Measurements from ENCODE around the gene MACROD2.
A peak's percentile ranks its signal among the peaks of the same experiment; 100 is the strongest.

The MACROD2 gene

DNA sequence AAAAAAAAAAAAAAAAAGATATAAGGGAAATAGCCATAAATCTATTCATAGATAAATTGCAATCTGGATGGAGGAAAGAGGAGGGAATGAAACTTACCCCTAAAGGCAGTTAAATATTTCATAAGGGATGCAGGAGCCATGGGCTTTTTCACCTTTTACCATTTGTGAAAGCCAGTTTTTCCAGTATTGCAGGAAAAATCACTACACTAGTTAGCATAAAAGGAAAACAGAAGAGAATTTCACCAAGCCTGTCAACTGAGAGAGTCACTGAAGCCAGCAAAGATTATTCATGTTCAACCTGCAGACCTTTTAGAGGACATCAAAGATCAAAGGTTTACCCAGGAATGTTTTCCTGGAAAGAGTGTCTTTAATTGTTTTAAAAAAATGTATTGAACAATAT lies 1608.2 kb downstream of the MACROD2 start:
- CTCF ChIA-PET = no interaction called here

DNA sequence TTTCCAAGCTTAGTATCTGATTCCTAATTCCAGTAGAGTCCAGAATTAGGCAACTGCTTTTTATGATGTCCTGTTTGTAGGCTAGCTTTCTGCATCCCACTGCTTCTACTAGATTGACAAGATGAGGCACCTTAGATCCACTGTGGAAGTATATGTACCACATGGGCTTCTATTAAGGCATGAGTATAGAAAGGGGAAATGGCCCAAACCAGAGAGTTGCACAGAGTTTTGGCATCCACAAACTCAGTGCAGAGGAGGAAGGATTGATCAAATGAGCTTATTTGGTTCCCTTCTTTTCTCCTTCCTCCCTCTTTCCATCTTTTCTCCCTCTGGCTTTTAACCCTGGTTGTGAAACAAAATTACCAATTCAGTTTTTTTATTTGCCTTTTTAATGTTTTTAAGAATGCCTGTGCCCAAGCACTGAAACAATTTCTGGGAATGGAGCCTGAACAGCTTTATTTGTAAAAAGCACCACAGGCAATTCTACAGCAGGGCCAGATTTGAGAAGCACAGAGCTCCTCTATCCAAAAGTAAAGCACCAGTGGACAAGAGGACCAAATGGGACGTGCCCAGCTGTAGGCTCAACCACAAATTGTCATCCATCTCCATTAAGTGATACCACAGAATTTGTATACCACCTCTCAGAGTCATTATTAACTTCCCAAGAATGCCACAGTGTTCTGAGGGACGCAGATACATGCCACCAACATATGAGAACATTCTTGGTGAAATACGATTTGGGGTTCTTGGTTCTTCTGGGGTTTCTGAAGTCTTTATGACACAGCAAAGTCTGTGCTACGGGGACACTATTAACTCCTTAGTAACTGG lies 1608.9 kb downstream of the MACROD2 start:
- H3K4me3 Mint-ChIP-seq = no peak overlapping the region
- H3K36me3 Mint-ChIP-seq = no peaks in the 10 kb centered on the region
- H3K9me3 Mint-ChIP-seq = peaks cover 13% of the 10 kb centered on the region
- H3K27ac Mint-ChIP-seq = peak overlapping the region; percentile 49
- no peak for DNase-seq
- no peaks in the 10 kb centered on the region for H3K4me1 Mint-ChIP-seq
- CTCF ChIA-PET = no interaction called here
- no peaks in the 10 kb centered on the region for H3K27me3 Mint-ChIP-seq

More for the DNA sequence above, 1608.2 kb downstream of the MACROD2 start:
- no peaks in the 10 kb centered on the region for H3K27me3 Mint-ChIP-seq
- H3K9me3 Mint-ChIP-seq = peaks cover 13% of the 10 kb centered on the region
- H3K27ac Mint-ChIP-seq = no peak overlapping the region
- no peaks in the 10 kb centered on the region for H3K4me1 Mint-ChIP-seq
- H3K4me3 Mint-ChIP-seq = no peak overlapping the region
- DNase-seq = no peak
- H3K36me3 Mint-ChIP-seq = no peaks in the 10 kb centered on the region

DNA sequence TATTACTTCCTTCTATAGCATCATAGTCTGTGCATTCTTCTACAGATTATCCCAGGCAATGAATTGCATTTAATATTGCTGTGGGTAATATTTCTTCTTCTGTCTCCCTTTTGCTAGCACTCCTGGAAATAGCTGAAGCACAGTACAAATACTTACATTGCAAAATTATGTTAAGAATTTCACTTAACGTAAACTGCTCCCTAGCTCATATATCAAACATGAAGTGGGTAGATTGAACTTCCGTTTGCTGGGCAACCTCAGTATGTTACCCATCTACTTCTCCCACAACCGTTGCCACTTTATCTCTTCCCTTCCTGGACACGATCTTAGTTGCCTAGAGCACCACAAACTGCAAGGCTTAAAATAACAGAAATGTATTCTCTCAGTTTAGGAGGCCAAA lies 1614.6 kb downstream of the MACROD2 start:
- H3K27ac Mint-ChIP-seq = no peak overlapping the region
- DNase-seq = no peak
- H3K9me3 Mint-ChIP-seq = peaks cover 13% of the 10 kb centered on the region
- H3K27me3 Mint-ChIP-seq = no peaks in the 10 kb centered on the region
- CTCF ChIA-PET = no interaction called here
- no peaks in the 10 kb centered on the region for H3K4me1 Mint-ChIP-seq
- no peak overlapping the region for H3K4me3 Mint-ChIP-seq
- no peaks in the 10 kb centered on the region for H3K36me3 Mint-ChIP-seq

DNA sequence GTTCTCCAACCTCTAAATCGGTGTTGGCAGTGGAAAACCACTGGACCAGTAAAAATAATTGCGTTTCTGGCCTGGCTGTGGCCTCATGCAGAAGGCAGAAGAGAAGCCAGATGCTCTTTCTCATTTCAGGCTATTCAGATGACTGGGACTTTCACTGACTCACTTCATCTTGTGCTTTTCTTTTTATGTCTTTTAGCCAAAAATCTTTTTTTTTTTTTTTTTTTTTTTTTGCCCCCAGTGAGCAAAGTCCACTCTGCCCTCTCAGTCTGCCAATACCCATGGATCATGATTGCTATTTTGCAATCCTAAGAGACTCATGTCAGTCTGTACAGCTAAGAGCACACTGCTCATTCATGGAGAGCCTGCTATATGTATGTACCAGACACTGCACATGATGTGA lies 1615.5 kb downstream of the MACROD2 start:
- Mint-ChIP-seq H3K27me3 (no peaks in the 10 kb centered on the region), H3K4me3 (no peak overlapping the region), H3K27ac (no peak overlapping the region), H3K36me3 (no peaks in the 10 kb centered on the region), H3K9me3 (peaks cover 16% of the 10 kb centered on the region), H3K4me1 (no peaks in the 10 kb centered on the region)
- no peak for DNase-seq
- CTCF ChIA-PET = no interaction called here

DNA sequence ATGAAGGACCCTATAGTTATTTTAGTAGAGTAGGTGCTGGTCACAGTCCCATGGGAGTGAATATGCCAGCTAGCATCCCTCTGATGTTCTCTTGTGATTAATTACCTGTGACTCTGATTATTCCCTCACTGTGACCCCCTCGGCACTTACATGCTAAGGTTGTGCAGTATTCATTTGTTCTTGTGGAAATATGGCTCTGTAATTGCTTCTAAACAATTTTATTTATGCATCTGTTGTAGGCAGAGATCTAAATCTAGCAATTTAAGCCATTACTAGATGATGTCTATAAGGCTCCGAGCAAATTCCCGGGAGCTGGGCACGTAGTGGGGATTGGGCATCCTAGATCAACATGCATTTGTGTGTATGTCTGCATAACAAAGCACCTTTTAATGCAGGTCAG lies 1616.2 kb downstream of the MACROD2 start:
- Mint-ChIP-seq H3K4me1 (no peaks in the 10 kb centered on the region), H3K9me3 (peaks cover 16% of the 10 kb centered on the region), H3K27me3 (no peaks in the 10 kb centered on the region), H3K36me3 (no peaks in the 10 kb centered on the region), H3K4me3 (no peak overlapping the region), H3K27ac (no peak overlapping the region)
- CTCF ChIA-PET = no interaction called here
- no peak for DNase-seq

DNA sequence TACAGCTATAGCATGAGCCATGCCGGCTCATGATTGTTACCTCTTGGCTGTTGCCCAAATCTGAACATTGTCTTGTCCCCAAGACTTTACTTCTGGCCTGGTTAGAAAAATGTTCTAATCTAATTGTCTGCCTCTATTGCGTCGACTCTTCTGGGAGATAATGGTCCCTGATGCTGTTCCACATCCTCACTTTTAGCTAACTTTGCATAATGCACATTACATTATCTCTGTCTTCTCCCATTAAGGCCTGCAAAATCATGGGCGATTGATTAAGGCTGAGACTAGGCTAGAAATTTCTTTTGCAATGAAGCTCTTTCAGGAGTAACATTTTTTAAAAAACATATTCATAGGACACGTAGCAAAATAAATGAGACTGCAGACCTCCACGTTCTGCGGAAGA lies 1616.9 kb downstream of the MACROD2 start:
- Mint-ChIP-seq H3K4me3 (no peak overlapping the region), H3K36me3 (no peaks in the 10 kb centered on the region), H3K27ac (no peak overlapping the region), H3K4me1 (no peaks in the 10 kb centered on the region), H3K9me3 (peaks cover 15% of the 10 kb centered on the region), H3K27me3 (no peaks in the 10 kb centered on the region)
- CTCF ChIA-PET = no interaction called here
- DNase-seq = no peak

DNA sequence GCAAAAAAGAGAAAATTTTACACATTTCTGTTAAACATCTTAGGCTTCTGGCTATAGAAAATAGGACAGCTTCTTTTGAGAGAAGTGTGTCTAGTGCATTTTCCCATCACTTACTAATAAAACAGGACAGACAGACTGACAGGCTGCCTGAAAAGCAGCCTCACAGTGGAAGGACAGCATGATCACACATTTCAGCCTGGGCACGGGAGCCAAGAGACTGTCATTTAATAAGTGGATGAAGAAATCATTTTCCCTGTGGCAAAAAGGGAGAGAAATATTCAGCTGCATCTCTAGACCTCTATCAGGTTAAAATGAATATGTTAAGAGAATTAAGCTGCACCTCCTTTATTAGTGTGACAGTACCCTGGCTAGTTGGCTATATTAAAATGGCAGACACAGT lies 1617.5 kb downstream of the MACROD2 start:
- Mint-ChIP-seq H3K4me3 (no peak overlapping the region), H3K27ac (no peak overlapping the region), H3K9me3 (peaks cover 18% of the 10 kb centered on the region), H3K4me1 (no peaks in the 10 kb centered on the region), H3K27me3 (no peaks in the 10 kb centered on the region), H3K36me3 (no peaks in the 10 kb centered on the region)
- DNase-seq = no peak
- CTCF ChIA-PET = no interaction called here

DNA sequence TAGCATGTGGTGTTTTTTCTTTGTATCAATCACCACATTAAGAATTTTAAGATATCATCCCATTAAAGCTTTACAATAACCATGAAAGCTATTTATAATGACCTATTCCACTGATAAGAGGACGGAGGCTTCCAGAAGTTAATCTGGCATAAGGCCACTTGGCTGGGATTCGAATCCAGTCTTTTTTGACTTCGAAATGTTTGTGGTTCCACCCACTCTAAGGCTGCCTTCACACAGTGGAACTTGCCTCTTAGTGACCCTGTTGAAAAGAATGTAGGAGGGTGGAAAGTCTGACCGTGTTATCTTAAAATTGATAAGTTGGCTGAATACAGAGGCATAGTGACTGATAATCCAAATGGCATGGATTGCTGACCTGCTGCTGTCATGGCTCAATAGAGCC lies 1618.2 kb downstream of the MACROD2 start:
- no peaks in the 10 kb centered on the region for H3K36me3 Mint-ChIP-seq
- H3K27me3 Mint-ChIP-seq = no peaks in the 10 kb centered on the region
- H3K4me3 Mint-ChIP-seq = no peak overlapping the region
- H3K9me3 Mint-ChIP-seq = peaks cover 17% of the 10 kb centered on the region
- no peaks in the 10 kb centered on the region for H3K4me1 Mint-ChIP-seq
- CTCF ChIA-PET = no interaction called here
- no peak overlapping the region for H3K27ac Mint-ChIP-seq
- DNase-seq = no peak

DNA sequence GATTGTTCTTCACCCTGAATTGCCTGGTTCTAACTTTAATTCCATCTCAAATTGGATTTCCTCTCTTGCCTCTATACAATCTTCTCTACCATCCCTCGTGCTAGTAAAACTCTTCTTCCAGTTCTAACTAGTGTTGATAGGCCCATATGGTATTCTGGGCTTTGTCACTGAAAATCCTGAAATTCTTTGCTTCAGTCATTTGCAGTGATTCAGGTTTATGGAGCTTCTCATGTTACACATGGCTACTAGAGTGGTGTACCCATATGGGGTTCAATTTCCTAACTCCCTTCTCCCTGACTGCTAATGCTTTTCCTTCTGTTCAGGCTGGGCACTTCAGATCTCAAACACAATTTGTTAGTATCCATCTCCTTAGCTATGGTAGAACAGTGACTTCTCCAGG lies 1621.3 kb downstream of the MACROD2 start:
- no peak overlapping the region for H3K4me3 Mint-ChIP-seq
- H3K27me3 Mint-ChIP-seq = no peaks in the 10 kb centered on the region
- H3K4me1 Mint-ChIP-seq = no peaks in the 10 kb centered on the region
- no peak overlapping the region for H3K27ac Mint-ChIP-seq
- H3K9me3 Mint-ChIP-seq = peaks cover 19% of the 10 kb centered on the region
- CTCF ChIA-PET = no interaction called here
- no peaks in the 10 kb centered on the region for H3K36me3 Mint-ChIP-seq
- DNase-seq = no peak

DNA sequence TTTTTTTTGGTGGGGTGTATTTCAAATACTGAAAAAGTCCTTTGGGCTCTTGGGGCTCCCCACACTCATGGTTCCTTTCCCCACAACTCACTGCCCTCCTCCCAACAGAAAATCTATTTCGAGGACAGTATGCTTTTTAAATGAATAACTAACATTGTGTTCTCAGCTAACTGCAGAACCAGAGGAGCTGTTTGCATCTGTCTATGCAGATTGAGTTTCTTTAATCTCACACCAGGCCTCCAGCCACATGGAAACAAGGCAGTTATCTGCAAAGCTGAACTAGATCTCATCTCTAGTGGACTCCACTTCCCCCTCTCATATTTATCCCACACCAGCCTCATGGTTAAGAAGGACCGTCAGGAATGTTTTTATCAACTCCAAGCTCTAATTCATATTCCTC lies 1622.8 kb downstream of the MACROD2 start:
- H3K4me1 Mint-ChIP-seq = no peaks in the 10 kb centered on the region
- CTCF ChIA-PET = interaction anchor here (1.2 kb wide), 1 partner anchor 26 kb away, joined by 3 read pairs; no protein-coding TSS in a partner anchor
- H3K27ac Mint-ChIP-seq = no peak overlapping the region
- H3K4me3 Mint-ChIP-seq = no peak overlapping the region
- H3K36me3 Mint-ChIP-seq = no peaks in the 10 kb centered on the region
- no peak for DNase-seq
- peaks cover 19% of the 10 kb centered on the region for H3K9me3 Mint-ChIP-seq
- no peaks in the 10 kb centered on the region for H3K27me3 Mint-ChIP-seq

DNA sequence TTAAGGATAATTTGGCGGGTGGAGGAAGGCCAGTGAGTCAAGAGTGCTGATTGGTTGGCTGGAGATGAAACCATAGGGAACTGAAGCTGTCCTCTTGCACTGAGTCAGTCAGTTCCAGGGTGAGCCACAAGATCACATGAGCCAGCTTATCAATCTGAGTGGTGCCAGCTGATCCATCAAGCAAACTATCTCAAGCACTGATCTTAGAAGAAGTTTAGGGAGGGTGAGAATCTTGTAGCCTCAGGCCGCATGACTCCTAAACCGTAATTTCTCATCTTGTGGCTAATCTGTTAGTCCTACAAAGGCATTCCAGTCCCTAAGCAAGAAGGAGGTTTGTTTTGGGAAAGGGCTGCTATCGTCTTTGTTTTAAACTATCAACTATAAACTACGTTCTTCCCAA lies 1623.6 kb downstream of the MACROD2 start:
- H3K27ac Mint-ChIP-seq = no peak overlapping the region
- H3K4me1 Mint-ChIP-seq = no peaks in the 10 kb centered on the region
- CTCF ChIA-PET = interaction anchor here (1.2 kb wide), 1 partner anchor 25 kb away, joined by 3 read pairs; no protein-coding TSS in a partner anchor
- H3K4me3 Mint-ChIP-seq = no peak overlapping the region
- DNase-seq = no peak
- H3K36me3 Mint-ChIP-seq = no peaks in the 10 kb centered on the region
- H3K27me3 Mint-ChIP-seq = no peaks in the 10 kb centered on the region
- H3K9me3 Mint-ChIP-seq = peaks cover 18% of the 10 kb centered on the region

DNA sequence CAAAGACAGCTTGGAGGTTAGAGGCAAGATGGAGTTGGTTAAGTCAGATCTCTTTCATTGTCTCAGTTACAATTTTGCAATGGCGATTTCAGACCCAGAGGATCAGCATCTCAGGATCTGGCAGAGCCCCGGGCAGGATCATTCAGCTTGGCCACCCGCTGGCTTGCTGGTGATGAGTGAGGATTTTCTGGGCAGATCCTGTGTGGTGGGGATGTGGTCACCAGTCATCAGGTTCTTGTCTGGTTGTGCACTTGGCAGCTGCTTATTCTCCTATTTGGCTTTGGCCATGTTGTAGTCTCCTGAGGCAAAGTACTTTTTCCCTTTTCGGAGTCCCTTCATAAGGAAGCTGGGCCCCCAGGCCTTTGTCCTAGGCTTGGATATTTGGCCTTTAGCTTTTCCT lies 1624.0 kb downstream of the MACROD2 start:
- H3K4me3 Mint-ChIP-seq = no peak overlapping the region
- CTCF ChIA-PET = no interaction called here
- no peak for DNase-seq
- no peaks in the 10 kb centered on the region for H3K4me1 Mint-ChIP-seq
- H3K27ac Mint-ChIP-seq = no peak overlapping the region
- no peaks in the 10 kb centered on the region for H3K27me3 Mint-ChIP-seq
- H3K36me3 Mint-ChIP-seq = no peaks in the 10 kb centered on the region
- peaks cover 20% of the 10 kb centered on the region for H3K9me3 Mint-ChIP-seq

DNA sequence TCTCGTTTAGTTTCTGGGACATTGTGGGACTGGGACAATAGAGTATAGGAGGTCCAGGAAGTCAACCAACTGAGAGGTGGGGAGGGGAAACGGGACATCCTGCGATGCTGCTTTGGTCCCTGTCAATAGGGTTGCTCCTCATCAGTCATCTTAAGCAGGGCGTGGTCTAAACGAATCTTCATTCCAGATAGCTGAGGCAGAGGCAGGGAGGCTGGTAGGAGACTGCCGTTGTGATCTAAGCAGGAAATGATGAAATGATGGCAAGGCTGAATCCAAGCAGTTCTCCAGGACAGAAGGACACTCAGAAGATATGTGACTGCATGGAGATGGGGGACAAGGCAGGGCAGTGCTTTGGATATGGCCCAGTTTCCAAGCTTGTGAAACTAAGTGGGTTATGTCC lies 1624.5 kb downstream of the MACROD2 start:
- DNase-seq = no peak
- H3K9me3 Mint-ChIP-seq = peaks cover 19% of the 10 kb centered on the region
- no peak overlapping the region for H3K4me3 Mint-ChIP-seq
- H3K27ac Mint-ChIP-seq = no peak overlapping the region
- CTCF ChIA-PET = no interaction called here
- no peaks in the 10 kb centered on the region for H3K27me3 Mint-ChIP-seq
- H3K4me1 Mint-ChIP-seq = no peaks in the 10 kb centered on the region
- no peaks in the 10 kb centered on the region for H3K36me3 Mint-ChIP-seq

DNA sequence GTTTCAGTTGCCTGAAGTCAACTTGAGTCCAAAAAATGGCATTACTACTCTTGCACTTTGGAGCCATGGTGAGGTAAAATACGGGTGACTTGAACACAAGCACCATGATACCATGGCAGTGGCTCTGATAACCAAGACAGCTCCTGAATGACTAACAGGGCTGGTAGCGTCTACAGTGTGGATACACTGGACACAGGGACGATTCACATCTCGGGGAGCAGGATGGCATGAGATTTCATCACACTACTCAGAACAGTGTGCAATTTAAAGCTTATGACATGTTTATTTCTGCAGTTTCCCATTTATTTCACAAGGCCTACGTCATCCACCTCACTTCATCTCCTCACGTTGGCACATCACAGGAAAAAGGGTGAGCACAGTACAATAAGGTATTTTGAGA lies 1627.1 kb downstream of the MACROD2 start:
- Mint-ChIP-seq H3K4me3 (no peak overlapping the region), H3K36me3 (no peaks in the 10 kb centered on the region), H3K27ac (no peak overlapping the region), H3K9me3 (peaks cover 16% of the 10 kb centered on the region), H3K27me3 (no peaks in the 10 kb centered on the region), H3K4me1 (no peaks in the 10 kb centered on the region)
- DNase-seq = no peak
- CTCF ChIA-PET = no interaction called here

DNA sequence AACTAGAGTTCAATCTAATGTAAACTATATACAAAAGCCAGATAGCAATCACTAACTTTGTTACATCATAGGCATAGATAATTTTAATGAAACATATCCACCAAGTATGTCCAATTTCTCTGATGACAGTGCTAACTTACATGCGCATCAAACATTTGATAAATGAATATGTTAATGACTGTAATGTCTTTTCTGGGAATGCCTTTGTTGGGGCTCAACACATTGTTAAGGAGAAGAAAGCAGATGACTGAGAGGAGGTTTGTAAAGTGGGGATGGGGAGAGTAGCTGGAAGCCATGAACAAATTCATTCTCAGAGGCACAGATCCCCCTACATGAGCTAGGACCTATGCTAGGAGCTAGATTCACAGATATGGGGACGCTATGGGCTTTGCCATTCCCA lies 1627.9 kb downstream of the MACROD2 start:
- no peaks in the 10 kb centered on the region for H3K27me3 Mint-ChIP-seq

More for the DNA sequence above, 1627.9 kb downstream of the MACROD2 start:
- DNase-seq = no peak
- H3K4me1 Mint-ChIP-seq = no peaks in the 10 kb centered on the region
- no peaks in the 10 kb centered on the region for H3K36me3 Mint-ChIP-seq
- peaks cover 13% of the 10 kb centered on the region for H3K9me3 Mint-ChIP-seq
- H3K4me3 Mint-ChIP-seq = no peak overlapping the region
- CTCF ChIA-PET = no interaction called here
- no peak overlapping the region for H3K27ac Mint-ChIP-seq

All from activated naive CD4-positive, alpha-beta T cell treated with anti-CD3 and anti-CD28 coated beads, Interleukin-2, amount 10 ng/mL, durations not matched to agents 7 days and 5 days (primary cell).